Psoas muscle (tissue), 8 donors: Measurements from ENCODE around the gene TNFRSF19. TPM values are rescaled to one million over a fixed set of nuclear protein-coding genes. Genes with fewer than 3 reads are reported as not detected.
"Not testable (repeated sequence)": the region's sequence is repeated elsewhere in the genome, so short reads cannot be mapped to it uniquely, and the experiment has no call there.

Experiments
- ATAC-seq, 4 donors: fragments of 200-7000 bp; cut with Tn5 transposase; one replicate each; pipeline ENCODE4 v1.9.1; 2020; ENCODE audit warnings: moderate library complexity in 3 of 4, mild to moderate bottlenecking in 2 of 4
- DNase-seq, 2 donors: peaks; one replicate each; pipeline ENCODE4 v3.0.0-alpha.2; 2020
- H3K27ac ChIP-seq: fragments of 200-600 bp; one replicate; pipeline ENCODE4 v1.8.0; 2022
- H3K27me3 ChIP-seq, 3 donors: fragments of 200-600 bp in 1 of 3; one replicate each; pipeline versions ENCODE4 v1.6.1 to v1.8.0; 2013 to 2022; ENCODE audit warnings: low read length in 2 of 3, mild to moderate bottlenecking in 2 of 3, moderate library complexity in 1 of 3; ENCODE audit not compliant: insufficient read depth in 3 of 3
- H3K36me3 ChIP-seq, 2 donors: fragments of 200-600 bp in 1 of 2; one replicate each; pipeline versions ENCODE4 v1.6.1 to v1.8.0; 2013 to 2022; ENCODE audit warnings: low read depth in 1 of 2, mild to moderate bottlenecking in 1 of 2, moderate library complexity in 1 of 2; ENCODE audit not compliant: insufficient read depth in 1 of 2
- H3K4me1 ChIP-seq: fragments of 200-600 bp; one replicate; pipeline ENCODE4 v1.8.0; 2022
- H3K4me3 ChIP-seq: fragments of 200-600 bp; one replicate; pipeline ENCODE4 v1.8.0; 2022; ENCODE audit warnings: mild to moderate bottlenecking
- H3K9me3 ChIP-seq: fragments of 200-600 bp; one replicate; pipeline ENCODE4 v1.8.0; 2022
- WGBS, 3 donors: extraction: QIAGEN DNeasy Blood & Tissue Kit; methylation state at CpG; one replicate each; pipeline versions ENCODE4 v1.1.6 to v1.1.7; 2013; 5-methylcytosine and 5-hydroxymethylcytosine counted together
- intact Hi-C, 2 donors: fragments of 100-400 bp; cut with DNase I; formaldehyde crosslinking; loops; one replicate each; pipeline versions ENCODE4 v1.11.0 to v1.14.2; 2022
- long read RNA-seq, 2 donors: library from polyadenylated mRNA; unstranded; transcript quantifications; one replicate each; pipeline ENCODE4 v2.0.0, GENCODE V29; 2021
- polyA plus RNA-seq, 3 donors: library from polyadenylated mRNA; stranded (reverse); fragments of 200-250 nt; gene quantifications; one replicate each; pipeline ENCODE4 v1.2.3, GENCODE V29; 2013
- total RNA-seq, 4 donors: library from RNA; stranded (reverse); fragmentation: NEBNext Ultra II Directional in 2 of 4; extraction: Animal tissue kit (Norgen Biotek cat#: 25700) in 2 of 4; gene quantifications; one replicate each; pipeline versions ENCODE4 v1.2.1 to v1.2.4, GENCODE V29; 2021 to 2023
- TF ChIP-seq, protein P1 (sequence below): fragments of 200-600 bp; IDR thresholded peaks from one replicate; pipeline ENCODE4 v1.8.0; 2022; ENCODE audit warnings: antibody characterized with exemption
- donor health status: healthy with polysubstance abuse.
- donor health status: DM: no; HTN: no; CAD: no; lungs with moderate emphysema.
- donor health status: Bipolar disorder and iron deficiency.
- donor health status: healthy.
- donor health status: DM: yes; HTN: yes; CAD: no.
- donor health status: DM: no; HTN: no; CAD: no.
- donor health status: DM: no; HTN: no; CAD: no.
- donor health status: DM: yes; HTN: yes; CAD: no.

Gene TNFRSF19
- 1 to 10 TPM in 2 of 4 donors, under 1 TPM in 2; 0.38 to 2.0 (median 1.1) TPM for total RNA-seq
- polyA plus RNA-seq: under 1 TPM; 0.35 to 0.55 (median 0.41) TPM
- long read RNA-seq, donor 1: 0 reads
- long read RNA-seq, donor 2: 0 reads

DNA sequence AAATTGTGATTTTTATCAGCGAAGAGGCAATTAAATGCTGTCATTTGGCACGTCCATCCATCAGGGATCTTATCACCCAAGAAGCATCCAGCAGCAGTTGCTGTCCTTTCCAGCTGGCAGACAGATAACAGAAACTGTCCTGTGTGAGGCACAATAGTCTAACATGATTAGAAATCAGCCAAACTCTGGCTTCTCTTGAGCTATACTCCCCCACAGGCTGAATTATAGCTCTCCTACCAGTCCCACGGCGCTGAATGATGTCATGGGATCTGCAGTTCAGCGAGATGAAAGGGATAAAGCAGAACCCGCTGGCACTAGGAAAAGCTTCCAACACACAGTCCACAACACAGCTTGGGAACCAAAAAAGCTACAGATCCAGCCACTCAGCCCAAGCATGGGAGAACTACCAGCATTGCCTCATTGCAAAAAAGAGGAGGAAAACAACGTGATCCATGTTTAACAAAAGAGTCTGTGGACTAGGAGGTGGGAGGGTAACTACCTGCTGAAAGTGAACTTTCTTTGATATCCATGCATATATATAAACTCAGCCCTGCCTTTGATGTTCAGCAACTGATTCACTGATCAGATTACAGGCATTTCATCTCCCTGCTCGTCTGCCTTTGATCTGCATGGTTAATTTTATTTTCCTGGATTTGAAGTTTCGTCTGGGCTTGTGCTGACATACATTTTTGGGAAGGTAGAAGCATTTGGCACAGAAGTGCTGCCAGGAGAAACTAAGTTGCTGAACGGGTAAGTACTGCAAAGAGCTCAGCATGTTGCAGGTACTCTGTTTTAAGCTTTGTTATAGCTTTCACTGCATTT is at the start of gene TNFRSF19:
TSS of gene TNFRSF19 (plus strand) at position 314 of the 822 bp plus-strand sequence. CDS start 19,772 bp downstream, outside the sequence.
- H3K4me1 ChIP-seq: peaks cover 8% of the 10 kb centered on the region
- H3K27ac ChIP-seq: peak within 1 kb of the TSS; percentile 39
- H3K27me3 ChIP-seq: no peaks in the 10 kb centered on the region
- no peaks in the 10 kb centered on the region for H3K36me3 ChIP-seq
- intact Hi-C loops: loop anchor here (5.0 to 10.0 kb wide), 2 partner anchors 103 to 304 kb away; no protein-coding TSS in a partner anchor
- DNase-seq (peak in 1 of 2 donors; percentile 29), ATAC-seq (peak; percentile 49 to 78 (median 72))
- 6 to 9% (median 8%) methylated on average over 10 of the region's 10 CpGs for WGBS, 3 donors
- H3K4me3 ChIP-seq: peak within 1 kb of the TSS; percentile 36
- H3K9me3 ChIP-seq: no peaks in the 10 kb centered on the region
- TF ChIP-seq, protein P1, sequence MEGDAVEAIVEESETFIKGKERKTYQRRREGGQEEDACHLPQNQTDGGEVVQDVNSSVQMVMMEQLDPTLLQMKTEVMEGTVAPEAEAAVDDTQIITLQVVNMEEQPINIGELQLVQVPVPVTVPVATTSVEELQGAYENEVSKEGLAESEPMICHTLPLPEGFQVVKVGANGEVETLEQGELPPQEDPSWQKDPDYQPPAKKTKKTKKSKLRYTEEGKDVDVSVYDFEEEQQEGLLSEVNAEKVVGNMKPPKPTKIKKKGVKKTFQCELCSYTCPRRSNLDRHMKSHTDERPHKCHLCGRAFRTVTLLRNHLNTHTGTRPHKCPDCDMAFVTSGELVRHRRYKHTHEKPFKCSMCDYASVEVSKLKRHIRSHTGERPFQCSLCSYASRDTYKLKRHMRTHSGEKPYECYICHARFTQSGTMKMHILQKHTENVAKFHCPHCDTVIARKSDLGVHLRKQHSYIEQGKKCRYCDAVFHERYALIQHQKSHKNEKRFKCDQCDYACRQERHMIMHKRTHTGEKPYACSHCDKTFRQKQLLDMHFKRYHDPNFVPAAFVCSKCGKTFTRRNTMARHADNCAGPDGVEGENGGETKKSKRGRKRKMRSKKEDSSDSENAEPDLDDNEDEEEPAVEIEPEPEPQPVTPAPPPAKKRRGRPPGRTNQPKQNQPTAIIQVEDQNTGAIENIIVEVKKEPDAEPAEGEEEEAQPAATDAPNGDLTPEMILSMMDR: no peak

DNA sequence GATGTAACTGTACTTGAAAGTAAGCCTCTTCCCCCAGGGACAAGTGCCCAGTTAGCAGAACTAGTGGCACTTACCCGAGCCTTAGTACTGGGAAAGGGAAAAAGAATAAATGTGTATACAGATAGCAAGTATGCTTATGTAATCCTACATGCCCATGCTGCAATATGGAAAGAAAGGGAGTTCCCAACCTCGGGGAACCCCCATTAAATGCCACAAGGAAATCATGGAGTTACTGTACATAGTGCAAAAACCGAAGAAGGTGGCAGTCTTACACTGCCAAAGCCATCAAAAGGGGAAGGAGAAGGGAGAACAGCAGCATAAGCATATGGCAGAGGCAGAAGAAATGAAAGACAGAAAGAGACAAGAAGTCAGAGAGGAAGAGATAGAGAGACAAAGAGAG is 40.3 kb upstream of the TNFRSF19 start:
- H3K4me1 ChIP-seq: not testable (repeated sequence)

GRCh38 chr13:23531446-23531845 is 38.8 kb upstream of the TNFRSF19 start:
- no peak for DNase-seq
- Histone ChIP-seq H3K36me3 (no peaks in the 10 kb centered on the region), H3K9me3 (no peaks in the 10 kb centered on the region), H3K4me1 (no peaks in the 10 kb centered on the region), H3K27ac (no peak overlapping the region), H3K4me3 (no peak overlapping the region), H3K27me3 (no peaks in the 10 kb centered on the region)
- ATAC-seq: no peak
- TF ChIP-seq, protein P1: no peak
- intact Hi-C loops: no loop called here
- WGBS, 3 donors: 95 to 97% (median 95%) methylated on average over 15 of the region's 15 CpGs

More for the DNA sequence above, 40.3 kb upstream of the TNFRSF19 start:
- H3K27me3 ChIP-seq, H3K27ac ChIP-seq, H3K36me3 ChIP-seq, intact Hi-C loops, ATAC-seq, H3K9me3 ChIP-seq, H3K4me3 ChIP-seq, DNase-seq: not testable (repeated sequence)
- WGBS, 3 donors: 69 to 75% (median 70%) methylated on average over 3 of the region's 3 CpGs

DNA sequence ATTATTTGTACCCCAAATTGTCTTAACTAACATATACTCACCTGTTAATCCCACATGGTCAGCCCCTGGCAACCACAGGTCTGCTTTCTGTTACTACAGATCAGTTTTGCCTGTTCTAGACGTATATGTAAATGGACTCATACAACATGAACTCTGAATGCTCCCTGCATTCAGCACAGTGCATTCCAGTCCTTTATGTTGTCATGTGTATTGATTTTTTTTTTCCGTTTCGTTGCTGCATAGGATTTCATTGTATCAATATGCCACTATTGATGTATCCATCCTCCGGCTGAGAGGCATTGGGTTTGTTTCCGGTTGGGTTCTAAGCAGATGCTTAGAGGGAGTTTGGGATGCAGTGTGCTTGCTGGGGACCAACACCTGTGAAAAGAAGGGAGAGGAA is 36.1 kb upstream of the TNFRSF19 start:
- H3K27ac ChIP-seq: no peak overlapping the region
- no peak for ATAC-seq
- H3K9me3 ChIP-seq: no peaks in the 10 kb centered on the region
- TF ChIP-seq, protein P1: no peak
- no peak overlapping the region for H3K4me3 ChIP-seq
- whole genome bisulfite sequencing, 3 donors: 87 to 94% (median 87%) methylated on average over 5 of the region's 5 CpGs
- H3K36me3 ChIP-seq: no peaks in the 10 kb centered on the region
- no peaks in the 10 kb centered on the region for H3K4me1 ChIP-seq
- intact Hi-C loops: no loop called here
- no peaks in the 10 kb centered on the region for H3K27me3 ChIP-seq
- DNase-seq: no peak

DNA sequence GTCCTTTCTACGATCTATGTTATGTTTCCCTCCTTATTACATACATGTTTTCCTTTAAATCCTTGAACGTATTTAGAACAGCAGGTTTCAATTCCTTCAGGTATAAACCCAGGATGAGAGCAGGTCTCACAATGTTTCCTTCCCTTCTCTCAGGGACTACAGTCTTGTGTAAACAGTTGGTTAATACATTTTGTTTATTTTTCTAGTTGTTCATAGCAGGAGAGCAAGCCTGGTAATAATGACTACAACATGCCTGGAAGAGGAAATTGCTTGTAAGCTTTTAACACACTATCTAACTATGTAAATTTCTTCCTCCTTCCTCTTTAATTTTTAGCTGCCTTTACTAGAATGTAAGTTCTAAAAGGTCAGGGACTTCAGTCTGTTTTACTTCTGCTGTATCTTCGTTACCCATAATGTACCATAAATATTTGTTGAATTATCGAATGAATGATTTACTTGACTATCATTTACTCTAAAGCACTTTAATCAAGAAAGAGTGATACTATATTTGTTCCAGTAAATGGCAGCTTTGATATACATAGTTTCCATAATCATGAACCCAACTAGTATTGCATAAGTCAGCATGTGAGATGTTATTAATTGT is 28.9 kb upstream of the TNFRSF19 start:
- intact Hi-C loops: no loop called here
- WGBS, 3 donors: 91 to 96% (median 94%) methylated on average over 4 of the region's 4 CpGs

More for the DNA sequence above, 28.9 kb upstream of the TNFRSF19 start:
- no peak for ATAC-seq
- Histone ChIP-seq H3K36me3 (no peaks in the 10 kb centered on the region), H3K9me3 (no peaks in the 10 kb centered on the region), H3K27me3 (no peaks in the 10 kb centered on the region), H3K27ac (no peak overlapping the region), H3K4me3 (no peak overlapping the region), H3K4me1 (no peaks in the 10 kb centered on the region)
- DNase-seq: no peak
- TF ChIP-seq, protein P1: no peak
